ENCODE results near the gene CCDC102A. TPM values are rescaled to one million over a fixed set of nuclear protein-coding genes. Genes with fewer than 3 reads are reported as not detected.
A peak's percentile ranks its signal among the peaks of the same experiment; 100 is the strongest.

CCDC102A gene
- total and polyA plus RNA-seq, 9 of the 15 experiments (the other 6 are each of a cell fraction or from before 2014, with no cell fraction given): 0.03 to 4.9 (median 1.4) TPM

GRCh38 chr16:57527610-57528360 lies 8.6 kb downstream of the CCDC102A start (continued):
- TF ChIP-seq ELF4 (CRISPR knock-in tag; IDR thresholded peaks at IDR 0.05) (no peak), HIVEP1 (CRISPR knock-in tag; IDR thresholded peaks at IDR 0.05) (no peak), L3MBTL2 (IDR thresholded peaks at IDR 0.05) (0 out of 2 replicates have a peak, but pooled peaks have one; percentile 20), PHB (CRISPR knock-in tag; IDR thresholded peaks at IDR 0.05) (no peak), TEAD4 (IDR thresholded peaks at IDR 0.05; ENCODE audit: low read length) (peak; percentile 33; the same call in 1 of the 2 replicates), TEAD4 (CRISPR knock-in tag; IDR thresholded peaks at IDR 0.05; ENCODE audit: borderline replicate concordance) (no peak), EGR1 (conservative IDR thresholded peaks at IDR 0.05) (peak; percentile 95), XRCC5 (IDR thresholded peaks at IDR 0.05; ENCODE audit: low read depth, low read length) (no peak), EP300 (IDR thresholded peaks at IDR 0.05; ENCODE audit: low read length) (peak; percentile 43; the same call in 1 of the 2 replicates), NFE2 (IDR thresholded peaks at IDR 0.05; ENCODE audit: low read depth) (no peak), POLR2AphosphoS5 (IDR thresholded peaks at IDR 0.05; ENCODE audit: control insufficient read depth, insufficient read depth, low read depth, low read length) (peak; percentile 43; the same call in 1 of the 2 replicates), ZNF133 (CRISPR knock-in tag; IDR thresholded peaks at IDR 0.05) (no peak), ZNF134 (CRISPR knock-in tag; conservative IDR thresholded peaks at IDR 0.05) (no peak), CBFA2T3 (IDR thresholded peaks at IDR 0.05) (peak; percentile 63), BDP1 (IDR thresholded peaks at IDR 0.05; ENCODE audit: insufficient read depth, insufficient read length) (no peak), MAX (CRISPR knock-in tag; IDR thresholded peaks at IDR 0.05) (0 out of 2 replicates have a peak, but pooled peaks have one; percentile 29), RHOXF2B (CRISPR knock-in tag; conservative IDR thresholded peaks at IDR 0.05) (no peak), DPF2 (IDR thresholded peaks at IDR 0.05) (peak; percentile 24; the same call in 1 of the 2 replicates), FOXO4 (CRISPR knock-in tag; IDR thresholded peaks at IDR 0.05) (no peak), E2F6 (IDR thresholded peaks at IDR 0.05; ENCODE audit: borderline replicate concordance in 1 of 2, extremely low read depth in 1 of 2, insufficient read depth in 1 of 2, insufficient read length in 1 of 2, low read depth in 1 of 2, low read length in 1 of 2, poor library complexity in 1 of 2, severe bottlenecking in 1 of 2) (peak in 1 of 2 experiments; percentile 59), CLOCK (CRISPR knock-in tag; IDR thresholded peaks at IDR 0.05; ENCODE audit: borderline replicate concordance) (no peak), HDAC3 (IDR thresholded peaks at IDR 0.05; ENCODE audit: borderline replicate concordance, partially characterized antibody) (no peak), TBP (optimal IDR thresholded peaks at IDR 0.05; ENCODE audit: low read depth, low read length) (no peak)

All from K562 (cell line).